Measurements from ENCODE around the gene CMSS1.

DNA sequence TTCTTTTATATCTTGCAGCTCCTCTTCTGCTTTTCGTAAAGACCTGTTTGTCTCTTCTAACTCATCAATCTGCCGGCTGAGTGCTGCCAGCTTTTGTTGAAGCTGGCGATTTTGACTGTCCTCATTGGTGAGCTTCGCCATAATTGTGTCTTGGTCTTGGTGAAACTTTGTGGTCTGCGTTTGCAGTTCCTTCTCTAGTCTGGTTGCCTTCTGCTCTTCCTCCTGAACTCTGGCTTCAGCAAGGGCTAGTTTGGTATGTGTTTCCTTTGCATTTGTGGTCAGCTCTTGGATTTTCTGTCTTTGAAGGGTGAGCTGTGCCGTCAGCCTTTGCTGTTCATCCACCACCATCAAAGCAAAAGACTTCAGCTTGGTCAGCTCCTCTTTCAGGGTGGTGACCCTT, 32.9 kb downstream of the CMSS1 start:
- TF ChIP-seq, protein P1, sequence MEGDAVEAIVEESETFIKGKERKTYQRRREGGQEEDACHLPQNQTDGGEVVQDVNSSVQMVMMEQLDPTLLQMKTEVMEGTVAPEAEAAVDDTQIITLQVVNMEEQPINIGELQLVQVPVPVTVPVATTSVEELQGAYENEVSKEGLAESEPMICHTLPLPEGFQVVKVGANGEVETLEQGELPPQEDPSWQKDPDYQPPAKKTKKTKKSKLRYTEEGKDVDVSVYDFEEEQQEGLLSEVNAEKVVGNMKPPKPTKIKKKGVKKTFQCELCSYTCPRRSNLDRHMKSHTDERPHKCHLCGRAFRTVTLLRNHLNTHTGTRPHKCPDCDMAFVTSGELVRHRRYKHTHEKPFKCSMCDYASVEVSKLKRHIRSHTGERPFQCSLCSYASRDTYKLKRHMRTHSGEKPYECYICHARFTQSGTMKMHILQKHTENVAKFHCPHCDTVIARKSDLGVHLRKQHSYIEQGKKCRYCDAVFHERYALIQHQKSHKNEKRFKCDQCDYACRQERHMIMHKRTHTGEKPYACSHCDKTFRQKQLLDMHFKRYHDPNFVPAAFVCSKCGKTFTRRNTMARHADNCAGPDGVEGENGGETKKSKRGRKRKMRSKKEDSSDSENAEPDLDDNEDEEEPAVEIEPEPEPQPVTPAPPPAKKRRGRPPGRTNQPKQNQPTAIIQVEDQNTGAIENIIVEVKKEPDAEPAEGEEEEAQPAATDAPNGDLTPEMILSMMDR (IDR thresholded peaks at IDR 0.05): no peak
- no peak for TF ChIP-seq POLR2A (IDR thresholded peaks at IDR 0.05)
